GM11168 (cell line): ENCODE data around the gene LRRIQ1.

Experiments
- in situ Hi-C: fragments of 300-500 bp; cut with MboI; formaldehyde crosslinking; loops from one replicate; pipeline ENCODE4 v1.12.0; 2022; ENCODE audit warnings: low sequenced_read_pairs; ENCODE audit not compliant: unreplicated experiment

LRRIQ1 gene

GRCh38 chr12:85043829-85044228, 7.7 kb downstream of the LRRIQ1 start:
- in situ Hi-C loops = no loop called here

DNA sequence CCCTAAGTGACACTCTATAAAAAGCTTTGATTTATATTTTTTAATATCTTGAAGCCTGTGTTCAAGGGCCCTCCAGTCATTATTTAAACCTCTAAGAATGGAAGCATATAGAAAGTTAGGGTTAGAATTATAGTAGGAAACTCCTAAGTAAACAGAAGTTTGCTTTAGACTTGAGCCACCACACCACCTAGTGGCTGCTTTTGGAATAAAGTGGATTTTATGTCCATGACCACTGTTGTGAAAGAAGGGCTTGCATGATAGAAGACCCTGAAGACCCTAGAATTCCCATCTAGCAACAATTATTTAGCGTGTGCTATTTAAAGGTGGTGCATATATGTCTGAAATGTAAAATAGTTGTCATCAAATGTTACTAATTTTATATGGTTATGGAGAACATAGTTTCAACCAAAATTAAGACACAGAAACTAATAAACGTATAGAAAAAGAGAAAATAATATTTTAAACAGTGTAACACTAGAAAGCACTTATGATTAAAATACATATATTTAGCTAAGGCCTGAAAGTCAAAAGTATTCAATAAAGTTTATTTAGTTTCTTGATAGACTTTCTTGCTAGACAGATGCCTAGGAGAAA, 21.3 kb downstream of the LRRIQ1 start:
- in situ Hi-C loops = no loop called here

DNA sequence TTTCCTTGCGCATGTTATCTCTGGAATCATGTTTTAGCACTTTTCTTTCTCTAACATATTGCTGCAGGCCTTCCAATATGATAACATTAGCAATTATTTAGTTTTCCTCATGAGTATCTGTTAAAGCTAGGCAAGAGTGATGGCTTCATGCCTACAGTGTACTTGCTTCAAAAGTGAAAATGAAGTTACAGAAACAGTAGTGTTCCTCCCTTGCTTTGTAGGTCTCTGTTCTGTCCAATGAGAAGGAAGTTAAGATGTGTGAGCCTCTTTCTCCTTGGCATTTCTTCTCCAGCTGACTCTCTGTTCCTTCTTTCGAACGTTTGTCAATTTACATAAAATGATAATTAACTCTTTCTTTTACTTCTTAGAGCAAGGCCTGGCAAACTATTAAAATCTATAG, 22.2 kb downstream of the LRRIQ1 start:
- in situ Hi-C loops = no loop called here

GRCh38 chr12:85059594-85059993, 23.4 kb downstream of the LRRIQ1 start:
- in situ Hi-C loops = no loop called here

GRCh38 chr12:85060916-85061315, 24.8 kb downstream of the LRRIQ1 start:
- in situ Hi-C loops = no loop called here

DNA sequence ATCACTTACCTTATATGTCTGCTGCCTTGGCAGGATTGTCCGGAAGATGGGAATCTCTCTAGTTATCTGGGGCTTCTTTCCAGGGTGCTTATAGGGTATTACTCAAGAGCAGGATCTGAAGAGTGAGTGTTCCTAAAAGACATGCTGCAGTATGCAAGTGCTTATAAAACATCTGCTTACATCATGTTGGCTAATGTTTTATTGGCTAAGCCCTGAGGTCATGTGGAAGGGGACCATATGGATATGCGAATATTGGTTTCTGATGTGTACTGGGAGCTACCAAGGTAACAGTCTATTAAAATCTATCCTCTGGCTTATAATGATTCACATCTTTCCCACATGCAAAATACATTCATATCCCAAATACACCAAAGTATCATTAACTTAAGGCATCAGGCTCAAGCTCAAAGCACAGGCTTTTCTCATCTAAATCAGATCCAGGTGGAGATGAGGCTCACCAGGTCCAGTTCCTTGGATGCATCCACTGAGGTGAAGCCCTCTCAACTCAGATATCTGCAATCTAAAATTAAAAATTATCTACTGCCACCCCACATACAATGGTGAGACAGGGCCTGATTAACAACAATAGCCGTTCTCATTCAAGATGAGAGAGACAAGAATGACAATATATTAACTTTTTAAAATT, 29.8 kb downstream of the LRRIQ1 start:
- in situ Hi-C loops = no loop called here

- in situ Hi-C loops = no loop called here
Measured at GRCh38 chr12:85072826-85073225, 36.7 kb downstream of the LRRIQ1 start.

- in situ Hi-C loops = no loop called here
Measured at GRCh38 chr12:85076688-85077430, 40.7 kb downstream of the LRRIQ1 start.

GRCh38 chr12:85085066-85085465, 48.9 kb downstream of the LRRIQ1 start:
- in situ Hi-C loops = no loop called here

DNA sequence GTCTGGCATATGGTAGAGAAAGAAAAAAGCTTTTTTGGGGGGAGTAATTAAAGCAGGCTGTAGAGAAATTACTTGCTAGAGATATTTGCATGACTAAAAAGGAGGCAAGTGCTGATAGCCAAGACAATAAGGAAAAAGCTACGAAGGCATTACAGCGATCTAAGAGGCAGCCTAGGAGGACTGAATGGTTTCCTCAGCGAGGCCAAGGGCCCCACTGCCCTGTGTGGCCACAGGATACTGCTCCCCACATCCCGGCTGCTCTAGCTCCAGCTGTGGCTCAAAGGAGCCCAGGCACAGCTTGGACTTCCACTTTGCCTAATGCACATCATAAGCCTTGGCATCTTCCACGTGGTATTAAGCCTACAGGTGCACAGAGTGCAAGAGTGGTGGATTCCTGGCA, 53.6 kb downstream of the LRRIQ1 start:
- in situ Hi-C loops = no loop called here

DNA sequence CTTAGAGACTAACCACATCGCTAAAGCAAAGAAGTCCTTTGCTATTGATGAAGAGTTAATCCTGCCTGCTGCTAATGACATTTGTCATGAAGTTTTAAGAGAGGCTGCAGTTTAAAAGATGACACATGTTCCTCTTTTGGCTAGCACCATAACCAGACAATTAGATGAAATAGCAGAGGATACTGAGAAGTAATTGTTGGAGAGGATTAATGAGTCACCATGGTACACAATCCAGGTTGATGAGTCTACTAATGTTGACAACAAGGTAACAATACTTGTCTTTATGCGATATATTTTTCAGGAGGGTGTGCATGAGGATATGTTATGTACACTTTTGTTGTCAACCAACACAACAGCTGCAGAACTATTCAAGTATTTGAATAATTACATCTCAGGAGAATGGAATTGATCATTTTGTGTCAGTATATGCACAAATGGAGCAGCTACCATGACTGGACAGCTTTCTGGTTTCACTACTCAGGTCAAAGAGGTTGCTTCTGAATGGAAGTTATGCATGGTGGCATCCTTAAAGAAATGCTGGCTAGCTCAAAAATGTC, 56.7 kb downstream of the LRRIQ1 start:
- in situ Hi-C loops = no loop called here

- in situ Hi-C loops = no loop called here
Measured at GRCh38 chr12:85095501-85095900, 59.4 kb downstream of the LRRIQ1 start.

GRCh38 chr12:85130646-85131045, 94.5 kb downstream of the LRRIQ1 start:
- in situ Hi-C loops = no loop called here

- in situ Hi-C loops = no loop called here
Measured at GRCh38 chr12:85138833-85139232, 102.7 kb downstream of the LRRIQ1 start.

- in situ Hi-C loops = no loop called here
Measured at GRCh38 chr12:85147331-85147730, 111.2 kb downstream of the LRRIQ1 start.

- in situ Hi-C loops = no loop called here
Measured at GRCh38 chr12:85152311-85152729, 116.2 kb downstream of the LRRIQ1 start.

- in situ Hi-C loops = no loop called here
Measured at GRCh38 chr12:85155791-85156190, 119.6 kb downstream of the LRRIQ1 start.

- in situ Hi-C loops = no loop called here
Measured at GRCh38 chr12:85156569-85156968, 120.4 kb downstream of the LRRIQ1 start.

- in situ Hi-C loops = no loop called here
Measured at GRCh38 chr12:85157035-85157603, 121.0 kb downstream of the LRRIQ1 start.

- in situ Hi-C loops = no loop called here
Measured at GRCh38 chr12:85163752-85164321, 127.7 kb downstream of the LRRIQ1 start.
